Measurements from ENCODE around the gene CARS1.

- no peak for TF ChIP-seq SUZ12 (IDR thresholded peaks at IDR 0.05; ENCODE audit: extremely low read depth, insufficient read depth, insufficient read length)
- no peak for TF ChIP-seq YY1 (IDR thresholded peaks at IDR 0.05; ENCODE audit: insufficient read depth, insufficient read length)
- no peak for TF ChIP-seq ZNF274 (IDR thresholded peaks at IDR 0.05; ENCODE audit: low read depth, low read length)
Observed at GRCh38 chr11:2995031-2995561, 62.1 kb downstream of the CARS1 start.

All from NT2/D1 (cell line).